ENCODE data around the gene WWOX. TPM values are rescaled to one million over a fixed set of nuclear protein-coding genes. Genes with fewer than 3 reads are reported as not detected.

WWOX gene
- total RNA-seq, 6 experiments from 2014 or later, result 13.0 to 24.3 (median 16.5) TPM

GRCh38 chr16:78523212-78523985, 423.9 kb downstream of the WWOX start:
- Histone ChIP-seq H3K4me1 (no peaks in the 10 kb centered on the region), H3K9me3 (no peaks in the 10 kb centered on the region), H3K27me3 (no peaks in the 10 kb centered on the region), H3K4me3 (no peak overlapping the region), H3K27ac (no peak overlapping the region), H3K36me3 (no peaks in the 10 kb centered on the region)
- WGBS (ENCODE audit: insufficient coverage, low coverage, low lambda C conversion rate, missing lambda C conversion rate), result 66% methylated on average over 8 of the region's 9 CpGs
- ATAC-seq, result no peak
- TF ChIP-seq POLR2A (IDR thresholded peaks at IDR 0.05), result no peak
- TF ChIP-seq, protein P1, sequence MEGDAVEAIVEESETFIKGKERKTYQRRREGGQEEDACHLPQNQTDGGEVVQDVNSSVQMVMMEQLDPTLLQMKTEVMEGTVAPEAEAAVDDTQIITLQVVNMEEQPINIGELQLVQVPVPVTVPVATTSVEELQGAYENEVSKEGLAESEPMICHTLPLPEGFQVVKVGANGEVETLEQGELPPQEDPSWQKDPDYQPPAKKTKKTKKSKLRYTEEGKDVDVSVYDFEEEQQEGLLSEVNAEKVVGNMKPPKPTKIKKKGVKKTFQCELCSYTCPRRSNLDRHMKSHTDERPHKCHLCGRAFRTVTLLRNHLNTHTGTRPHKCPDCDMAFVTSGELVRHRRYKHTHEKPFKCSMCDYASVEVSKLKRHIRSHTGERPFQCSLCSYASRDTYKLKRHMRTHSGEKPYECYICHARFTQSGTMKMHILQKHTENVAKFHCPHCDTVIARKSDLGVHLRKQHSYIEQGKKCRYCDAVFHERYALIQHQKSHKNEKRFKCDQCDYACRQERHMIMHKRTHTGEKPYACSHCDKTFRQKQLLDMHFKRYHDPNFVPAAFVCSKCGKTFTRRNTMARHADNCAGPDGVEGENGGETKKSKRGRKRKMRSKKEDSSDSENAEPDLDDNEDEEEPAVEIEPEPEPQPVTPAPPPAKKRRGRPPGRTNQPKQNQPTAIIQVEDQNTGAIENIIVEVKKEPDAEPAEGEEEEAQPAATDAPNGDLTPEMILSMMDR (IDR thresholded peaks at IDR 0.05), result no peak
- DNase-seq, result no peak
- intact Hi-C loops (cut with DNase I), result no loop called here

DNA sequence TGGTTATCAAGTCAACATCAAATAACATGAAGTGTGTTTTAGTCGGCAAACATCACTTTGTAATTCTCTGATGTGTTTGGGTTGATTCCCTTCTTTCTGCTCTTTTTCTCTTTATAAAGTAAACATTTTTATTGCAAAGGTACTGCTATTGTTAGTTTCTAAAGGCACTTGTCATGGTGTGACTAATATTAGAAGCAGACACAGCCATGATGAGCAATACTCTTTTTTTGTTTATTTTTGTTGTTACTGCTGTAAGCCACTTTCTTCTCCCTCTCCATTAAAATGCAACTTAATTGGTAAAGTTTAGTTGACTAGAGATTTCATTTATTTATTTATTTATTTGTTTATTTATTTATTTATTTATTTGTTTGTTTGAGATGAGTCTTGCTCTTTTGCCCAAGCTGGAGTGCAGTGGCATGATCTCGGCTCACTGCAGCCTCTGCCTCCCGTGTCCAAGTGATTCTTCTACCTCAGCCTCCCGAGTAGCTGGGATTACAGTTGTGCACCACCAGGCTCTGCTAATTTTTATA, 424.7 kb downstream of the WWOX start:
- Histone ChIP-seq H3K4me1 (no peaks in the 10 kb centered on the region), H3K36me3 (no peaks in the 10 kb centered on the region), H3K27ac (no peak overlapping the region), H3K4me3 (no peak overlapping the region), H3K9me3 (no peaks in the 10 kb centered on the region), H3K27me3 (no peaks in the 10 kb centered on the region)
- no peak for DNase-seq
- intact Hi-C loops (cut with DNase I), result no loop called here
- TF ChIP-seq, protein P1 (IDR thresholded peaks at IDR 0.05), result no peak
- no peak for TF ChIP-seq POLR2A (IDR thresholded peaks at IDR 0.05)
- WGBS (ENCODE audit: insufficient coverage, low coverage, low lambda C conversion rate, missing lambda C conversion rate), result 92% methylated on average over 4 of the region's 4 CpGs
- no peak for ATAC-seq

- H3K4me3 ChIP-seq, result no peak overlapping the region
- no peaks in the 10 kb centered on the region for H3K4me1 ChIP-seq
- H3K27me3 ChIP-seq, result no peaks in the 10 kb centered on the region
- H3K36me3 ChIP-seq, result no peaks in the 10 kb centered on the region
- intact Hi-C loops (cut with DNase I), result no loop called here
- ATAC-seq (no peak), DNase-seq (no peak)
- no peaks in the 10 kb centered on the region for H3K9me3 ChIP-seq
- TF ChIP-seq, protein P1 (IDR thresholded peaks at IDR 0.05), result no peak
- no peak for TF ChIP-seq POLR2A (IDR thresholded peaks at IDR 0.05)
- 78% methylated on average over 4 of the region's 5 CpGs for WGBS (ENCODE audit: insufficient coverage, low coverage, low lambda C conversion rate, missing lambda C conversion rate)
- no peak overlapping the region for H3K27ac ChIP-seq
These were observed 428.8 kb downstream of the WWOX start for GRCh38 chr16:78528265-78528664.

GRCh38 chr16:78529881-78530280, 430.4 kb downstream of the WWOX start:
- ATAC-seq (peak in 1 of 4 donors; percentile 65), DNase-seq (no peak)
- intact Hi-C loops (cut with DNase I), result no loop called here
- Histone ChIP-seq H3K27ac (no peak overlapping the region), H3K27me3 (no peaks in the 10 kb centered on the region), H3K36me3 (no peaks in the 10 kb centered on the region), H3K9me3 (no peaks in the 10 kb centered on the region), H3K4me3 (no peak overlapping the region), H3K4me1 (no peaks in the 10 kb centered on the region)
- TF ChIP-seq POLR2A (IDR thresholded peaks at IDR 0.05), result no peak
- TF ChIP-seq, protein P1 (IDR thresholded peaks at IDR 0.05), result no peak
- 54% methylated on average over 3 of the region's 5 CpGs for WGBS (ENCODE audit: insufficient coverage, low coverage, low lambda C conversion rate, missing lambda C conversion rate)

All from right lobe of liver (tissue), 6 donors.